ENCODE data around the gene ZC3H7A. TPM values are rescaled to one million over a fixed set of nuclear protein-coding genes. Genes with fewer than 3 reads are reported as not detected.

Gene ZC3H7A
- total and polyA plus RNA-seq, 2 donors (not counting 1 experiment from before 2014, with no cell fraction given) = 48.9 to 52.8 TPM

DNA sequence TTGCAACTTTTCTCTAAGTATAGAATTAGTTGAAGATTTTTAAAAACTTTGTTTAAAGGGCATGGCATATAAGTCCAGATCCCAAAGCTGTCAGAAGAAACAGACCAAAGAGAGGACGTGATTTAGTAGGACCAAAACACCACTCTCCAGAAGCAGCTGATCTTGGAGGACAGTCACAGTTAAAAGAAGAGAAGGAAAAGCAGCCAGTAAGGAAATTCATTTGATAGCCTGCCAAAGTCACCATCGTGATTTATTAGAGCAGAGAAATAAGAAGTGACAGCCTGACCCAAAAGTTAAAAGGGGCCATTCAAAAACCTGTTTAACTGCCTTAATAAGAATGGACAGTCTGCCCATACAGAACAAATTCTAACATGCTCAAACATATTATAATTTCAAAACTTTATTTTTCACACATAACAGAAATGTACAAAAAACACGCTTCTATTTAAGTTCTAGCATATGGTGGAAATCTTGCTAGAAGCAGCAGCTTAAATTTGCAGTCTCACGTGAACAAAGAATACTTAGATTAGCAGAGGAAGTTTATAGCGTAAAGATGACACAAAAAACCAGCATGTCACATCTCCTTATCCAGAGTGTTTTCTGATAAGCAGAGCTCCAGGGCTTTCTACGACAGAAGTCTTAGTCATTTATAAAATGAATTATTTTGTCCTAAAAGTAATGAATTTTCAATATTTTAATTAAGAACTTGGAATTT is 91.6 kb downstream of the ZC3H7A start:
- no peak overlapping the region for H2AFZ ChIP-seq (ENCODE audit: low read length)
- no peaks in the 10 kb centered on the region for H3K27me3 ChIP-seq (ENCODE audit: control insufficient read depth, insufficient read depth, low read length)
- H4K20me1 ChIP-seq (ENCODE audit: control insufficient read depth, extremely low read depth, insufficient read depth, low read length) = no peaks in the 10 kb centered on the region
- peaks cover 2% of the 10 kb centered on the region for H3K4me1 ChIP-seq (ENCODE audit: control insufficient read depth, extremely low read depth, insufficient read depth, low read length)
- no peaks in the 10 kb centered on the region for H3K9me3 ChIP-seq (ENCODE audit: control insufficient read depth, insufficient read depth, low read depth, low read length)
- DNase-seq (ENCODE audit: low read depth in 2 of 2) = no peak
- H3K27ac ChIP-seq (ENCODE audit: insufficient read depth, low read length) = no peak overlapping the region
- H3K79me2 ChIP-seq (ENCODE audit: control insufficient read depth, insufficient read depth, low read length) = no peaks in the 10 kb centered on the region
- no peak overlapping the region for H3K9ac ChIP-seq (ENCODE audit: insufficient read depth, low read length)
- no peak overlapping the region for H3K4me3 ChIP-seq (replicated peaks in 1 of 4; ENCODE audit: control extremely low read depth in 1 of 4, insufficient read depth in 1 of 4, low read depth in 3 of 4, low read length in 4 of 4)
- TF ChIP-seq, protein P1, sequence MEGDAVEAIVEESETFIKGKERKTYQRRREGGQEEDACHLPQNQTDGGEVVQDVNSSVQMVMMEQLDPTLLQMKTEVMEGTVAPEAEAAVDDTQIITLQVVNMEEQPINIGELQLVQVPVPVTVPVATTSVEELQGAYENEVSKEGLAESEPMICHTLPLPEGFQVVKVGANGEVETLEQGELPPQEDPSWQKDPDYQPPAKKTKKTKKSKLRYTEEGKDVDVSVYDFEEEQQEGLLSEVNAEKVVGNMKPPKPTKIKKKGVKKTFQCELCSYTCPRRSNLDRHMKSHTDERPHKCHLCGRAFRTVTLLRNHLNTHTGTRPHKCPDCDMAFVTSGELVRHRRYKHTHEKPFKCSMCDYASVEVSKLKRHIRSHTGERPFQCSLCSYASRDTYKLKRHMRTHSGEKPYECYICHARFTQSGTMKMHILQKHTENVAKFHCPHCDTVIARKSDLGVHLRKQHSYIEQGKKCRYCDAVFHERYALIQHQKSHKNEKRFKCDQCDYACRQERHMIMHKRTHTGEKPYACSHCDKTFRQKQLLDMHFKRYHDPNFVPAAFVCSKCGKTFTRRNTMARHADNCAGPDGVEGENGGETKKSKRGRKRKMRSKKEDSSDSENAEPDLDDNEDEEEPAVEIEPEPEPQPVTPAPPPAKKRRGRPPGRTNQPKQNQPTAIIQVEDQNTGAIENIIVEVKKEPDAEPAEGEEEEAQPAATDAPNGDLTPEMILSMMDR (conservative IDR thresholded peaks at IDR 0.05 in 1 of 2, IDR thresholded peaks at IDR 0.05 in 1 of 2; ENCODE audit: low read depth in 1 of 2, low read length in 2 of 2) = no peak
- TF ChIP-seq EZH2 (IDR thresholded peaks at IDR 0.05; ENCODE audit: low read length, missing control alignments) = no peak
- no peak overlapping the region for H3K4me2 ChIP-seq (ENCODE audit: extremely low read depth, insufficient read depth, low read length)
- peaks cover 8% of the 10 kb centered on the region for H3K36me3 ChIP-seq (ENCODE audit: control insufficient read depth, insufficient read depth, low read length)

Other genes with a start within 250 kb of the ZC3H7A start
- 70.9 and 79.6 TPM in 2 replicates for gene LITAF, start 210.3 kb downstream of the ZC3H7A start, total RNA-seq
- 128 and 162 TPM in 2 replicates for gene LITAF, start 210.3 kb downstream of the ZC3H7A start, polyA plus RNA-seq
- 19.3 and 24.9 TPM in 2 replicates for gene SNN, start 128.8 kb downstream of the ZC3H7A start, total RNA-seq
- 17.5 and 19.8 TPM in 2 replicates for gene SNN, start 128.8 kb downstream of the ZC3H7A start, polyA plus RNA-seq
- gene TXNDC11, start 54.4 kb downstream of the ZC3H7A start, total RNA-seq = 16.9 and 26.8 TPM in 2 replicates
- gene TXNDC11, start 54.4 kb downstream of the ZC3H7A start, polyA plus RNA-seq = 43.8 and 46.2 TPM in 2 replicates
- gene RSL1D1, start 54.3 kb upstream of the ZC3H7A start, total RNA-seq = 40.5 and 56.2 TPM in 2 replicates
- 153 and 158 TPM in 2 replicates for gene RSL1D1, start 54.3 kb upstream of the ZC3H7A start, polyA plus RNA-seq
- 56.5 and 57.3 TPM in 2 replicates for gene GSPT1, start 118.7 kb upstream of the ZC3H7A start, total RNA-seq
- gene GSPT1, start 118.7 kb upstream of the ZC3H7A start, polyA plus RNA-seq = 116 and 139 TPM in 2 replicates
- 3.3 and 4.6 TPM in 2 replicates for gene NPIPB2, start 144.8 kb upstream of the ZC3H7A start, total RNA-seq
- 1.2 and 4.2 TPM in 2 replicates for gene NPIPB2, start 144.8 kb upstream of the ZC3H7A start, polyA plus RNA-seq
- not detected in 2 replicates for gene TNFRSF17, start 168.0 kb upstream of the ZC3H7A start, total RNA-seq
- gene TNFRSF17, start 168.0 kb upstream of the ZC3H7A start, polyA plus RNA-seq = not detected in 2 replicates
- gene SNX29, start 179.5 kb upstream of the ZC3H7A start, total RNA-seq = 10.0 and 18.2 TPM in 2 replicates
- gene SNX29, start 179.5 kb upstream of the ZC3H7A start, polyA plus RNA-seq = 11.6 and 11.7 TPM in 2 replicates